ENCODE results near the gene CEACAM16.
"Not testable (repeated sequence)": the region's sequence is repeated elsewhere in the genome, so short reads cannot be mapped to it uniquely, and the experiment has no call there.

CEACAM16 gene

GRCh38 chr19:44668985-44669764, 29.8 kb upstream of the CEACAM16 start:
- TF ChIP-seq CTCF (conservative IDR thresholded peaks at IDR 0.05; ENCODE audit: low read depth, low read length), result no peak

GRCh38 chr19:44670027-44670426, 28.9 kb upstream of the CEACAM16 start:
- not testable (repeated sequence) for DNase-seq (ENCODE audit: low read depth); H3K4me3 ChIP-seq (ENCODE audit: low read length)

More at GRCh38 chr19:44668985-44669764, 29.8 kb upstream of the CEACAM16 start:
- no peak overlapping the region for H3K4me3 ChIP-seq (ENCODE audit: low read length)
- no peak for DNase-seq (ENCODE audit: low read depth)

- DNase-seq (ENCODE audit: low read depth), result no peak
- H3K4me3 ChIP-seq (ENCODE audit: low read length), result no peak within 1 kb of the TSS
- no peak for TF ChIP-seq CTCF (conservative IDR thresholded peaks at IDR 0.05; ENCODE audit: low read depth, low read length)
These were observed 27.6 kb upstream of the CEACAM16 start, which contains the start of gene CEACAM19 for GRCh38 chr19:44671400-44671799. Gene CEACAM19 (plus strand): TSS chr19:44671482. CDS start chr19:44671932, 450 bp downstream.

- no peak overlapping the region for H3K4me3 ChIP-seq (ENCODE audit: low read length)
- no peak for DNase-seq (ENCODE audit: low read depth)
- no peak for TF ChIP-seq CTCF (conservative IDR thresholded peaks at IDR 0.05; ENCODE audit: low read depth, low read length)
These were observed 26.7 kb upstream of the CEACAM16 start for GRCh38 chr19:44672226-44672625.

- H3K4me3 ChIP-seq (ENCODE audit: low read length), result no peak overlapping the region
- TF ChIP-seq CTCF (conservative IDR thresholded peaks at IDR 0.05; ENCODE audit: low read depth, low read length), result no peak
- DNase-seq (ENCODE audit: low read depth), result no peak
These were observed 25.4 kb upstream of the CEACAM16 start for GRCh38 chr19:44673510-44673909.

- no peak for TF ChIP-seq CTCF (conservative IDR thresholded peaks at IDR 0.05; ENCODE audit: low read depth, low read length)
- DNase-seq (ENCODE audit: low read depth), result no peak
- H3K4me3 ChIP-seq (ENCODE audit: low read length), result no peak overlapping the region
These were observed 23.4 kb upstream of the CEACAM16 start for GRCh38 chr19:44675521-44675920.

- no peak for TF ChIP-seq CTCF (conservative IDR thresholded peaks at IDR 0.05; ENCODE audit: low read depth, low read length)
- DNase-seq (ENCODE audit: low read depth), result peak; percentile 12
- no peak overlapping the region for H3K4me3 ChIP-seq (ENCODE audit: low read length)
These were observed 21.7 kb upstream of the CEACAM16 start for GRCh38 chr19:44677019-44677811.
